GM21360 (cell line): Measurements from ENCODE around the gene ARF6.
A peak's percentile ranks its signal among the peaks of the same experiment; 100 is the strongest.
"Not testable (repeated sequence)": the region's sequence is repeated elsewhere in the genome, so short reads cannot be mapped to it uniquely, and the experiment has no call there.

ENCODE experiments used
- ATAC-seq: cut with Tn5 transposase; IDR thresholded peaks from one replicate; pipeline ENCODE4 v1.9.1; 2021; ENCODE audit warnings: mild to moderate bottlenecking, moderate library complexity; ENCODE audit not compliant: unreplicated experiment

Gene ARF6

GRCh38 chr14:49892636-49893308, at the start of gene ARF6:
Gene ARF6, plus strand, starts transcription at chr14:49893082. Its CDS starts 655 bp downstream, at chr14:49893737.
- ATAC-seq: peak; percentile 73

GRCh38 chr14:49849213-49849847, 43.6 kb upstream of the ARF6 start:
- no peak for ATAC-seq

DNA sequence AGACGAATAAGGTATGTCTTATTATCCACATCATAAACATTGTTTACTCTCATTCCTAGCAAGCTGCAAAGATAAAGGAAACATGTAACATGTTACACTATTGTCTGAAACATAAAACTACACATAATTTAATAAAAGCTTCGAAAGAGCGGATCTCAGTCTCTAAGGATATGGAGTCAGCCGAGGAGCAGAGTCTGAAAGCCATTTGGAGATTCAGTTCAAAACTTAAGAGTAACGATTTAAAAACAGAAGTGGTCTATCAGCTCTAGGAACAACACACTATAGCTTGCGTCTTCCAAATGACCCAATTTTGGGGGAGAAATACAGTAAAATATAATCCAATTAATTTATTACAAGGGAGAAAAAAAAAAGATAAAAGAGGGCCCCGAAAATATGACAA, 41.1 kb upstream of the ARF6 start:
- no peak for ATAC-seq

- ATAC-seq: peak; percentile 80
These were observed 40.4 kb upstream of the ARF6 start, which contains the start of gene NEMF for GRCh38 chr14:49852301-49853157. Gene NEMF, minus strand, starts transcription at chr14:49852788. Its CDS starts 35 bp downstream, at chr14:49852753.

- ATAC-seq: no peak
These were observed 39.8 kb upstream of the ARF6 start for GRCh38 chr14:49853158-49853477.

DNA sequence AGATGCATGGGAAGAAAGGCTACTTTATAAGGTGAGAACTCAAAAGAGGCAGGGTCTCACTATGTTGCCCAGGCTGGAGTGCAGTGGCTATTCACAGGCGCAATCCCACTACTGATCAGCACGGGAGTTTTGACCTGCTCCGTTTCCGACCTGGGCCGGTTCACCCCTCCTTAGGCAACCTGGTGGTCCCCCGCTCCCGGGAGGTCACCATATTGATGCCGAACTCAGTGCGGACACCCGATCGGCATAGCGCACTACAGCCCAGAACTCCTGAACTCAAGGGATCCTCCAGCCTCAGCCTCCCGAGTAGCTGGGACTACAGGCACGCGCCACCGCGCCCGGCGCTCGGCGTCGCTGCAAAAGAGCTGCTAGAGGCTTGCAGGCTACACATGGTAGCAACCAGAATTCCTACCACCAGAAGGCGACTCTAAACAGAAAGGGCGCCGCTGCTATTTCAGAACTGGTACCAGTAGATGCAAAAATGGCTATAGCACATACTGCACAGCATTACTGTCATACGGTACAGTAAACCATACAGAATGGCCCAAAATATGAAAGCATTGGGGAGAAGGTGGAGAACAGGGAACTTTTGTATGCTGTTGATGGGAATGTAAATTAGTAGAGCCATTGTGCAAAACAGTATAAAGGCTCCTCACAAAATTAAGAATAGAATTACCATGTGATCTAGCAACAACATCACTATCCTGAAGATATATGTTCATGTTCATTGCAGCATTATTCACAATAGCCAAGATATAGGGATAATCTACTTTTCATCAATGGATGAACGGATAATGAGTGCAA, 39.1 kb upstream of the ARF6 start:
- ATAC-seq: no peak

- ATAC-seq: no peak
These were observed 35.4 kb upstream of the ARF6 start for GRCh38 chr14:49857427-49858003.

DNA sequence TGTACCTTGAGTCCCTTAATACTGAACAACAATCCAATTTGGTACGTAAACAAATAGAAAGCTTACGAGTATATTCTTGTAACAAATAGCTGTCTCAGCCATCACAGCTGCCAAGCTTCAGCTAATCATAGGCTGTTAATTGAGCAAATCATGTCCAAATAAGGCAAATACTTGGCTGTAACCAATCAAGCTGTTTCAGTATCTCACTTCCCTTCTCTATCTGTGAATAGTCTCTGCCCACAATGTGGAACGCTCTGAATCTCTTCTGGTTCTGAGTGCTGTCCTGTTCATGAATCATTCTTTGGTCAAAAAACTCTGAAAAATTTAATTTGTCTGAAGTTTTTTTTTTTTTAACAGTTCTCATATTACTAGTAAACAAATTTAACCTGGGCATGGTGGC, 34.5 kb upstream of the ARF6 start:
- no peak for ATAC-seq

DNA sequence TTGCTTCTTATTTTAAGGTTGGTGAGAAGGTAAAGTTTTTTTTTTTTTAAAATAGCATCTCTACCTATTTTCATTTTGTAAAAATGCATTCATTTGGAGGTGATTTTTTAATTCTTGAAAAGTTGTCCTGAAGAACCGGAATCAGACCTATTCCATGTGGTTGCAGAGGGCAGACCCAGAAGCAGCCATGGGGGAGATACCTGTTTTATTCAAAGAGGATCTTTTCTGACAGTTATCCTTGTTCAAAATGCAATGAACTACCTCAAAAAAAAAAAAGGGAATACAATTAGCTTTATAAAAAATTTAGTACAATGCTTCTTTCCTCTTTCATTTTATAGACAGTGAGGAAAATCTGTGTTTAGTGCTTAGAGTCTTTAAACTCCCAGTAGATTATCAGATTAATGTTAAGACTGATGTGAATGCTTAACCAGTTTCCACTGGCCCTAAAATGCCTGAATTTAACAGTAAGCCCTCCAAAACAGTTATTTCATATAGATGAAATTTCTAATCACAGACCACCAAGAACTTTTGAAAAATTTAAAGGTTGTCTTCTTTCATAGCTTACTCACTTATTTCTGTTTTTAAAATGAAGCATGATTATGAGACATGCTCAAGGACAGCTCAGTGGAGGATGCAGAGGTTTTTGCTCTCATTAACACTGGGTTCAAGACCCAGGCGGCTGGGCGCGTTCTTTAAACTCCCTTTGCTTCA, 31.7 kb upstream of the ARF6 start:
- ATAC-seq: no peak

- peak; percentile 18 for ATAC-seq
These were observed 31.2 kb upstream of the ARF6 start for GRCh38 chr14:49861699-49862088.

DNA sequence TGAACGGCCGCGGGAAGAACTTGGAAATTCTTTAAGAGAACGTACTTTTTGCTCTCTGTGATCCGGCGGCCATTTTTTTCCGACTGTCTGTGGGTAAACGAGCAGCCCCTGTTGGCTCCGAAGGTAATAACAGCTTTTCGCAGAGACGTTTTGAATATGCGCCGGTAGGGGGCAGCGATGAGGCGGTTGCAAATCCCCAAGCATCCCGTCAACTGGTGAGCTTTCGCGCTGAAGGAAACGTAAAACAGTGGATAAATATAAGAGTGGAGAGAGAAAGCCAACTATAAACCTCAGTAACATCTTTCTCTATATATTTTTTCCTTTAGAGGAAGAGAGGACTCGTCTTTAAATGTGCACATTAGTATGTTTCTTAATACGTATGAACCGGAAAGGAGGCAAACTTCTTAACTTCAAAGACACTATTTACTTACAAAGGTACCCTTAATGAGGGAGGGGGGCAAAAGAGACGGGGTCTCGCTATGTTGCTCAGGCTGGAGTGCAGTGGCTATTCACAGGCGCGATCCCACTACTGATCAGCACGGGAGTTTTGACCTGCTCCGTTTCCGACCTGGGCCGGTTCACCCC, 30.7 kb upstream of the ARF6 start:
- peak; percentile 31 for ATAC-seq

DNA sequence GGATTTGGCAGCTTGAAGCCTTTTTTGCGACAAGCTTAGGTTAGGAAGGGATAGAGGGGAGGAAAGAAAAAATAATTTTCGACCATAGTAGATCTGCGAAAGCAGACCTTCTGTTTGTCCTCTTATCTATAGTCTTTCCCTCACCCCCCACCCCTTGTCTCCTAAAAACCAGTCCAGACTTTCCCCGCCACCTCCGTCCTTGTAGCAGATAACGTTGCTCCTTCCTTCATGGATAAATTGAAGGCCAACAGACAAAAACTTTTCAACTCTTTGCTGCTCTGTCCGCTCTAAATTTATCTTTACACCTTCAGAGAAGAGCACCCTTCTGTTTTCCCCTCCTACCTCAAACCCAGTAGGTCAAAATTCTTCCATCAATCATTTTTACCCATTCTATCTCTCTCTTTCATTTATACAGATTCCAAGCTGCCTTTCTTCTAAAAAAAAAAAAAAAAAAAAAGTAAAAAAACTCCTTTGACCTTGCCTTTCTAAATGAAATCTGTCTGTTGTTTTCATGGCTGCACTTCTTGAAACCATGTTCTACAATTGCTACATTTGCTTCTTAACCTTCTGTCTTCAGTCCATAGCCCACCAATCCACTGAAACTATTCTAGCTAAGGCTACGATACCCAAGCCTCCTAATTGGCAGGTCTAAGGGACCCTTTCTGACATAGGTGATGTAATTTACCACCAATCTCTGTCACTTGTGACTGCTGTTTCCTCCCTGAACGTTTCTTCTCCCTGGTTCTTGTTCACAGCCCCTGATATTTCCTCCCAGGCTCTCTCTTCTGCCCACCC, 29.2 kb upstream of the ARF6 start:
- no peak for ATAC-seq

DNA sequence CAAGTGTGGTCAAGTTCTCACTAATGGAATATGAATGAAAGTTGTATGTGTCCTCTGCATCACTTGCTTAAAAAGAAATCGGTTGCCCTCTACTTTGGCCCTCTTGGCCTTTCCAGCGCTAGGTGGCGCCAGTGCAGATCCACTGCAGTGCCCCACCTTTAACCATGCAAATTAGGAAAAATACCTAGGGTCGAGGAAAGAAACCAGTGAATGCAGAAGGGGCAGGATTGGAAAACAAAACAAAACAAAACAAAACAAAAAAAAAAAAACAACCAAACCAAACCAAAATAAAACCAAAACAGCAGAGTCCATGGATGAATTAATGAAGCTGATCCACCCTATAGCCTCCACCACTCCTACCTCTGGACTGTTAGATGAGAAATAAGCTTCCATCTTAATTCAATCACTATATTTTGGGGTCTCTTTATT, 27.4 kb upstream of the ARF6 start:
- ATAC-seq: no peak

GRCh38 chr14:49867831-49868719, 24.8 kb upstream of the ARF6 start:
- ATAC-seq: peak; percentile 85

GRCh38 chr14:49868720-49869114, 24.2 kb upstream of the ARF6 start:
- ATAC-seq: no peak

DNA sequence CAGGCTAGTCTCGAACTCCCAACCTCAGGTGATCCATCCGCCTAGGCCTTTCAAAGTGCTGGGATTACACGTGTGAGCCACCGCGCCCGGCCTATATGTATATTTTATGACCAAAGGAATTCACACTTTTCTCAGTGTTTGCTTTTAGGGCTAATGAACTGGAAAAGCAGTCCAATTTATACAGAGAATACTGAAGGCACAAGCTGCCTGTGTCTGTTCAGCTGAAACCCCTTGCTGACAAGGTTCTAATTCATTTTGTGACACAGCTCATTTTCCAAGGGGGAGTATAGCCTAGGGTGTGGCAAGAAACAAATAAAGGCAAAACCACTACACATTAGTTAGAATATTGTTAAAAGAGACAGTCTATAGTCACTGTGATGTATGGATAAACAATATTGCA, 22.0 kb upstream of the ARF6 start:
- ATAC-seq: no peak

- not testable (repeated sequence) for ATAC-seq
These were observed 19.3 kb upstream of the ARF6 start for GRCh38 chr14:49873548-49873947.
